GF-D8 (cell line): ENCODE measurements around the gene SMC3.

Experiments
- DNase-seq: peaks from one replicate; lab custom pipeline; 2025; lab: John Stamatoyannopoulos, UW

Gene SMC3

DNA sequence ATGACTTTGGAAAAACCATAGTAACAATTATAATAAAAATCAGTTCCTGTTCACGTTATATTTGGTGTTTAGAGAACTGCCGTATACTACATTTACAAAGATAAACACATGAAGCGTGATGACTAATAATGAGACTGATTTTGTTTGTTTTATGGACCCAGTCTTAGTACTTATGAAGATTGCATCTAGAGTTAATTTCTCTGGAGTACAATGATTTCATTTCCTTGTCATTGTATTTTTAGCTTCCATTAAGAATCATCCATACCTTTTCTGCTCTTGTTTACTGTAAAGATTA is 79.6 kb downstream of the SMC3 start:
- DNase-seq = no peak

DNA sequence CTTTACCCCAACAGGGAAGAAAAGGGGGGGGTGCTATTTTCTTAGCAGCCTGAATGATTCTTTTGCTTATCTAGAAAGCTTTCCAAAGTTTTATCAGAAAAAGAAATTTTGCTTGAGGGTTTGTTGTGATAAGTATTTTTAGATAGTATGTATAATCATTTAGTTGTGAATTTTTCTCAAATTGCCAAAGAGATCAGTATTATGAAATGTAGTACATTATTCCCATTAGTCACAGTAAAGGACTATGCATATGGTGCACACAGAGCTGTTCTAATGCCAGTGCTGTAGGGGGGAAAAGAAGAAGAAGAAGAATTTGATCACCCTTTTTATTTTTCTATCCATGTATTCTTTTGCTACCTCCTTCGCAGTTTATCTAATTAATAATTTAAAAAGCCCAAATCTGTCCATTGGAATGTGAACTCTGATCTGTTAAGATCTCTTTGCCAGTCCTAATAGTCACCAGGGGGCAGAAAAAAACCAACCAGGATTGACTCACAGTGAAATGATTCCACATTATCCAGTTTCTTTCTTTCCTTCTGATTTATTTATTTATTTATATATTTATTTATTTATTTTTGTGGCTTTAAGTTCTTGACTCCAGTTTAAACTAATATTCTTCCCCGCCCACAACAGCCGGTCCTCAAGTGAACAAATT is 81.3 kb downstream of the SMC3 start:
- no peak for DNase-seq

DNA sequence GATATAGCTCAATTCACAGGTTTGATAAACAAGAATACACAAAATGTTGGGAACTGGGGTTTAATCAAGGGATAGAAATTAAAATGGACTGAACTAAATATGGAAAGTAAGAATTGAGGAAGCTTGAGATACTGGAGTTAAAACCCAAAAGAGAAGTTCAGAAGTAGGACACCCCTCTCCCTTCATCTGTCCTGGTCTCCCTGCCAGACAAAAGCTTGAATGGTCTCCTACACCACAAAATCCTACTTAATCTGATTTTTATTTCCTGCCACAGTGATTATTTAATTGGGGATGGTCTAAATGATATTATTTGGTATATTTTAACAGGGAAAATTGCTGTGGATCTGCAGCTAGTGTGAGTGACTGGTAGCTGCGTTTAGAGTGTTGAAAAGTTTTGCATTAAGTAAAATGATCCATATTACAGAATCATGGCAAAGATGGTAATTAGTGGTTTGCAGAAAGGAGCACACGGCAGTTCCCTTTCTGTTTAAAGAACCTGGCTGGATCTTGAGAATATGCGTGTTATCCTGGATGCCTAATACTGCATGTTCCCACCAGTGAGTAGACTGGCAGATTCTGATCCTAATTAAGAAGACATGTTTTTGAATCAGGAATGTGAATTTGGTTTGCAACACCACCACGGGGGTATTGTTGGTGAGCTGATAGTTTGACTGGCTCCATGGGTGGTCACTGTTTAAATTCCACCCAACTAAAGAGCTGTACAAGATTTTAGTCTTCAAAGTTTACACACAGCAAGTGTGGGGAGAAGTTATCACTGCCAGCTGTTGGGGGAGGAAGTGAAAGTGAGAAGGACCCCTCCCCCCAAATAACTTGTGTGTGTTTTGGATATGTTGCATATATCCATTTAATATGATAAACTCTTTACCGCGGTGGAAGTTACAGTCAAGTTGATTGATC is 82.1 kb downstream of the SMC3 start:
- no peak for DNase-seq

DNA sequence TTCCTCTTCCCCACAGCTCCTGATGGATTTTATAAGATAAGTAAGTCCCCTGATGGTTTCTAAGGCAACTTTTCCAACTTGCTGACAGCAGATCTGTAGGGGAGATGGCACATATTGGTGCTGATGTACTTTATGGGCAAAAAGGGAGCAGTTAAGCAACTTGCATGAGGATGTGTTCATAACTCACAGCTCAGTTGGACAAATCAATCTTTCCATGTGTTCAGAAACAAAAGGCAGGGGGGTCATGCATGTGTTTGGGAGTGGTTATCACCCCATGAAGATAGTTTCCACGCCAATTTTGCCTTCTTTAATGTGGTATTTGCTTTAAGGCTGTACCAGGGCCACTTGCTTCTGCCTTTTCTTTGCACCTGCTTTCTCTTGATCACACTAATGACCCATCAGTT is 82.8 kb downstream of the SMC3 start:
- no peak for DNase-seq

DNA sequence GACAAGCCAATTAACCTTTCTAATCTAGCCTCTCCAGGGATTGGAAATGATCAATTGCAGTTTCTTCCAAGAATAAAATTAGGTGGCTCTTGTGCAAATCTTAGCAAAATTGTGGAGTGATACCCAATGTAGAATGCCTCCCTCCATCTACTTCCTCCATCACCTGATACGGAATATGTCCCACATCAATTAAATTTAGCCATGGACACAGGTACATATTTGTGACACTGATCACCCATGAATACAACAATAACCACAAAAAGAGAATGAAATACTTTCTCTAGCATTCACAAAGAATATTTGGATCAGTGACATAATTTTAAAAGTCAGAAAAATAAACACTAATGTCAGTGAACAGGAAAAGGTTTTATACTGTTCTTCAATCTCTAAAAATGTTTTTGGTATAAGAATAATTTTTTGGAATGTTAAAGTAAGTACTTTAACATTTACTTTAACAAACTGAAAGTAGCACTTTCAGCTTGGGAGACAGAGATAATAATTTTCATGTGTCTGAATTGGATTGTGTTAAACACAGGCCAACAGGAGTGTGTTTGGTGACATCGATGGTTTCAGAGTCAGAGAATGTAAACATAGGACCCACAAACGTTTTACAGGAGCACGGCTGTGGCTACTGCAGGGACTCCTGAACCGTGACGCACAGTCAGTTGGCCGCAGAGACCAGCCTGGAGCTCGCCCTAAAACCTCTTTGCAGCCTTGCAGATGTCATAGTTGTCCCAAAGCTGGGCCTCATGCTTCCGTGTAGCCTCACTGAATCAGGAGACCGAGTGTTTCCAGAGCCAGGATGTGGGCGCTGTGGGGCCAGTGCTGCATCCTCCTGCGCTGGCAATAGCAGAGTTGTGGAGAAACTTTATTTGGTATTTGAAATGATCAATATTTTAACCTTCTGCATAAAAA is 83.8 kb downstream of the SMC3 start:
- no peak for DNase-seq

DNA sequence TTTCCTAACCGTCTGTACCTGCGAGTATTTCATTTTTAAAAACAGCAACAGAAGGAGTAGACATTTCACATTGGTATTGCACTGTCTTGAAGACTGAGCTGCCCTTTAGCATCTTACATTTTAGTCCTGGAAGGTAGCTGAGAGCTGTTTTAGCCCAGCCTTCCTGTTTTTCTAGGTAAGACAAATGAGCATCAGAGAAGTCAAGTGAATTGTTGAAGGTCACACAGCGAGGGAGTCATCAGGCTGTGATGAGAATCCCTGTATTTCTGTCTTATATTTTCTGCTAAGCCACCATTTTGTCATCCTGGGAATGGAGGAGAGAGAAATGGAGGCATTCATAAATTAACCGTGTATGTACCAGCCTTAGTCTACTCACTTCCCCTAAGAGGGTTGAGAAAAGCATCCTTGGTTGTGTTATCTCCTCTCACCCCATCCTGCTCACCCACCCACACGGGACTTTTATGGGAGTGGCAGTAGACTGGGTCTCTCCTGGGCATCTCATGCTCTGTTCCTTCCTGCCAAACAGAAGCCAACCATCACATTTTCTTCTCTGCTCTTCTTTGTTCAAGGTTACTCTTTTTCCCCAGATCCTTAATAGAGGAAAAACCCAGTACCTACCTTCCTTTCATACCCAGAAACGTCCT is 85.1 kb downstream of the SMC3 start:
- DNase-seq = no peak
